ENCODE data around the gene TUBD1. TPM values are rescaled to one million over a fixed set of nuclear protein-coding genes. Genes with fewer than 3 reads are reported as not detected.

Gene TUBD1
- total RNA-seq, 1 experiment from 2014 or later: 10.6 TPM

Other genes with a start within 250 kb of the TUBD1 start
- gene PTRH2, start 185.5 kb downstream of the TUBD1 start, total RNA-seq (2014; rRNA removed; shearing (Covaris generic)): 16.4 and 18.6 TPM in 2 replicates
- 64.2 and 67.4 TPM in 2 replicates for gene VMP1, start 185.3 kb downstream of the TUBD1 start, total RNA-seq (2014; rRNA removed; shearing (Covaris generic))
- 14.0 and 17.8 TPM in 2 replicates for gene RPS6KB1, start 178 bp upstream of the TUBD1 start, total RNA-seq (2014; rRNA removed; shearing (Covaris generic))
- 4.5 TPM in 2 replicates for gene RNFT1, start 71.8 kb upstream of the TUBD1 start, total RNA-seq (2014; rRNA removed; shearing (Covaris generic))
- gene HEATR6, start 186.0 kb upstream of the TUBD1 start, total RNA-seq (2014; rRNA removed; shearing (Covaris generic)): 21.1 and 21.6 TPM in 2 replicates